ENCODE results near the gene LHFPL4. TPM values are rescaled to one million over a fixed set of nuclear protein-coding genes. Genes with fewer than 3 reads are reported as not detected.

Gene LHFPL4
- total RNA-seq = under 0.01 TPM in 1 of 2 replicates, not detected in the other

DNA sequence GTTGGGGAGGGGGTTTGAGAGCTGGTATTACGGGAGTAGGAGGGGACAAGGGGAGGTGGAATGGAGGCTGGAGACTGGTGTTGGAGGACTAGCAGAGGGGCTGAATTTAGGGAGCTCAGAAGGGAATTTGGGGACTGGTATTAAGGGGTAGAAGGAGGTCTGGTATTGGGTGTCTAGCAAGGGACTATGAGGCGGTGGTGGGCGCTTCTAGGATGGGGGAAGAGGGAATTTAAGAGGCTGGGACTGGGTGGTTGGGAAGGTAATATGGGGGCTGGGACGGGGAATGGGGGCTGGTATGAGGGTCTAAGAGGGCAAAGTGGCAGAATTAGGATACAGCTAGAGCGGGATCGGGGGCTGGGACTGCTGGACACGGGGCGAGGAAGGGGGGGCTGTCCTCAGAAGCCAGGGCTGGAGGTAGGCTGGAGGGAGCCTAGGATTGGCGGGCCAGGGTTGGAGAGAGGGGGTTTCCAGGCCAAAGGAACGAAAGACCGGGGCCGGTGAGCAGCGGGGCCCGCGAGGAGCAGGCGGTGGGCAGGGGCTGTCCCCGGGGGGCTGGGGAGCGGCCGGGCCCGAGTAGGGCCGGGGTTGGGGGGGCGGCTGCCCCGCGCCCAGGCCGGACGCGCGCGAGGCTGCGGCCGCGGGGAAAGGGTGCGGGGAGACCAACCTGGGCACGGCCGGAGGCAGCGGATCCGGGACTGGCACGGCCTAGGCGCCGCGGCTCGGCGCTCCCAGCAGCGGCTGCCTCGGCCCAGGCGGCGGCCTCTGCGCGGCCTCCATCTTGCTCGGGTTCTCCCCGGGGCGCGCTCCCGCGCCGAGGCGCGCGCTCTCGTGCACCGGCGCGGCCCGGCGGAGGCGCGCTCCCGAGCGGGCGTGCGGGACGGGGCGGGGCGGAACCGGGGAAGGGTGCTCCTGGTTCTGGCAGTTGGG, at the start of gene LHFPL4:
Gene LHFPL4, minus strand, starts transcription at position 802 of the 927 bp plus-strand sequence. CDS start 1,143 bp downstream, outside the sequence.

Other genes with a start within 250 kb of the LHFPL4 start
- 19.0 and 22.2 TPM in 2 replicates for gene THUMPD3, start 190.8 kb downstream of the LHFPL4 start, total RNA-seq
- gene SETD5, start 156.2 kb downstream of the LHFPL4 start, total RNA-seq = 124 and 130 TPM in 2 replicates
- gene MTMR14, start 95.7 kb upstream of the LHFPL4 start, total RNA-seq = 59.8 and 61.4 TPM in 2 replicates
- not detected in 2 replicates for gene CPNE9, start 150.0 kb upstream of the LHFPL4 start, total RNA-seq
- 30.9 and 34.3 TPM in 2 replicates for gene BRPF1, start 177.9 kb upstream of the LHFPL4 start, total RNA-seq
- 22.9 and 27.8 TPM in 2 replicates for gene OGG1, start 196.1 kb upstream of the LHFPL4 start, total RNA-seq
- gene CAMK1, start 216.1 kb upstream of the LHFPL4 start, total RNA-seq = 23.2 and 25.2 TPM in 2 replicates
- 50.6 and 56.7 TPM in 2 replicates for gene TADA3, start 238.7 kb upstream of the LHFPL4 start, total RNA-seq
- 355 and 367 TPM in 2 replicates for gene ARPC4, start 239.3 kb upstream of the LHFPL4 start, total RNA-seq